ENCODE measurements around the gene MAP3K14.

The MAP3K14 gene

GRCh38 chr17:45316434-45317110 lies at the start of gene MAP3K14:
Gene MAP3K14 (minus strand): TSS chr17:45317020. CDS start chr17:45290745, 26,275 bp downstream.
- peak within 1 kb of the TSS; percentile 79 for H3K4me3 ChIP-seq (ENCODE audit: low read length)
- TF ChIP-seq CTCF (conservative IDR thresholded peaks at IDR 0.05; ENCODE audit: low read depth, low read length) = peak; percentile 20
- no peak for DNase-seq (ENCODE audit: low read depth)

GRCh38 chr17:45366049-45366448 lies 49.2 kb upstream of the MAP3K14 start:
- TF ChIP-seq CTCF (conservative IDR thresholded peaks at IDR 0.05; ENCODE audit: low read depth, low read length) = no peak
- H3K4me3 ChIP-seq (ENCODE audit: low read length) = no peak overlapping the region
- DNase-seq (ENCODE audit: low read depth) = no peak

- H3K4me3 ChIP-seq (ENCODE audit: low read length) = no peak overlapping the region
- no peak for TF ChIP-seq CTCF (conservative IDR thresholded peaks at IDR 0.05; ENCODE audit: low read depth, low read length)
- DNase-seq (ENCODE audit: low read depth) = no peak
Observed at GRCh38 chr17:45364531-45365390, 47.9 kb upstream of the MAP3K14 start.

- H3K4me3 ChIP-seq (ENCODE audit: low read length) = no peak overlapping the region
- no peak for DNase-seq (ENCODE audit: low read depth)
- TF ChIP-seq CTCF (conservative IDR thresholded peaks at IDR 0.05; ENCODE audit: low read depth, low read length) = no peak
Observed at GRCh38 chr17:45363498-45363897, 46.7 kb upstream of the MAP3K14 start.

- DNase-seq (ENCODE audit: low read depth) = no peak
- H3K4me3 ChIP-seq (ENCODE audit: low read length) = no peak overlapping the region
- TF ChIP-seq CTCF (conservative IDR thresholded peaks at IDR 0.05; ENCODE audit: low read depth, low read length) = no peak
Observed at GRCh38 chr17:45361976-45362375, 45.2 kb upstream of the MAP3K14 start.

GRCh38 chr17:45361451-45361850 lies 44.6 kb upstream of the MAP3K14 start:
- DNase-seq (ENCODE audit: low read depth) = no peak
- H3K4me3 ChIP-seq (ENCODE audit: low read length) = no peak overlapping the region
- no peak for TF ChIP-seq CTCF (conservative IDR thresholded peaks at IDR 0.05; ENCODE audit: low read depth, low read length)

Measured in retinal pigment epithelial cell (primary cell).